Nephron (organoid): Measurements from ENCODE around the gene CCDC85C.

ENCODE experiments used
- H3K27ac Mint-ChIP-seq, 3 experiments: 2 replicates each; pipeline ENCODE4 v1.8.0; 2020; ENCODE audit warnings: mixed read lengths in 3 of 3, mild to moderate bottlenecking in 2 of 3, moderate library complexity in 1 of 3
- H3K27me3 Mint-ChIP-seq: 2 replicates; pipeline ENCODE4 v1.8.0; 2021; ENCODE audit warnings: low read depth, mild to moderate bottlenecking, moderate library complexity, mixed read lengths
- H3K36me3 Mint-ChIP-seq: 2 replicates; pipeline ENCODE4 v1.8.0; 2020; ENCODE audit warnings: low read depth, mixed read lengths
- H3K4me1 Mint-ChIP-seq: 2 replicates; pipeline ENCODE4 v1.8.0; 2020; ENCODE audit warnings: mixed read lengths
- H3K4me3 Mint-ChIP-seq, 3 experiments: 2 replicates each; pipeline ENCODE4 v1.8.0; 2020; ENCODE audit warnings: mild to moderate bottlenecking in 3 of 3, mixed read lengths in 3 of 3, moderate library complexity in 2 of 3
- H3K9me3 Mint-ChIP-seq: 2 replicates; pipeline ENCODE4 v1.8.0; 2020; ENCODE audit warnings: mixed read lengths
- CTCF ChIP-seq, 3 experiments: fragments of 200-600 bp; sonication (generic); IDR thresholded peaks; one replicate each; pipeline ENCODE4 v1.5.0; 2021; ENCODE audit warnings: antibody characterized with exemption in 3 of 3; ENCODE audit not compliant: unreplicated experiment in 3 of 3

The CCDC85C gene

GRCh38 chr14:99589031-99589441 lies 15.0 kb downstream of the CCDC85C start:
- peaks cover 6% of the 10 kb centered on the region for H3K27me3 Mint-ChIP-seq
- TF ChIP-seq CTCF (IDR thresholded peaks at IDR 0.05; ENCODE audit: unreplicated experiment in 3 of 3) = no peak
- peak overlapping the region in 1 of 3 experiments; percentile 18 for H3K4me3 Mint-ChIP-seq
- H3K27ac Mint-ChIP-seq = no peak overlapping the region
- no peaks in the 10 kb centered on the region for H3K36me3 Mint-ChIP-seq
- H3K9me3 Mint-ChIP-seq = no peaks in the 10 kb centered on the region
- H3K4me1 Mint-ChIP-seq = peaks cover 32% of the 10 kb centered on the region

GRCh38 chr14:99587460-99588278 lies 16.3 kb downstream of the CCDC85C start:
- no peak overlapping the region for H3K27ac Mint-ChIP-seq
- H3K36me3 Mint-ChIP-seq = no peaks in the 10 kb centered on the region
- no peak for TF ChIP-seq CTCF (IDR thresholded peaks at IDR 0.05; ENCODE audit: unreplicated experiment in 3 of 3)
- H3K4me3 Mint-ChIP-seq = no peak overlapping the region
- peaks cover 6% of the 10 kb centered on the region for H3K27me3 Mint-ChIP-seq
- H3K4me1 Mint-ChIP-seq = peaks cover 31% of the 10 kb centered on the region
- no peaks in the 10 kb centered on the region for H3K9me3 Mint-ChIP-seq

- no peaks in the 10 kb centered on the region for H3K36me3 Mint-ChIP-seq
- no peaks in the 10 kb centered on the region for H3K27me3 Mint-ChIP-seq
- H3K4me3 Mint-ChIP-seq = no peak overlapping the region
- H3K27ac Mint-ChIP-seq = no peak overlapping the region
- TF ChIP-seq CTCF (IDR thresholded peaks at IDR 0.05; ENCODE audit: unreplicated experiment in 3 of 3) = no peak
- no peaks in the 10 kb centered on the region for H3K9me3 Mint-ChIP-seq
- H3K4me1 Mint-ChIP-seq = peaks cover 23% of the 10 kb centered on the region
Measured at GRCh38 chr14:99586761-99587459, 17.1 kb downstream of the CCDC85C start.

- Mint-ChIP-seq H3K9me3 (no peaks in the 10 kb centered on the region), H3K27me3 (no peaks in the 10 kb centered on the region), H3K27ac (no peak overlapping the region), H3K4me3 (no peak overlapping the region), H3K36me3 (no peaks in the 10 kb centered on the region), H3K4me1 (peaks cover 22% of the 10 kb centered on the region)
- no peak for TF ChIP-seq CTCF (IDR thresholded peaks at IDR 0.05; ENCODE audit: unreplicated experiment in 3 of 3)
Measured at GRCh38 chr14:99586054-99586760, 17.8 kb downstream of the CCDC85C start.

GRCh38 chr14:99584823-99585222 lies 19.2 kb downstream of the CCDC85C start:
- H3K27me3 Mint-ChIP-seq = peaks cover 4% of the 10 kb centered on the region
- no peaks in the 10 kb centered on the region for H3K36me3 Mint-ChIP-seq
- no peak overlapping the region for H3K4me3 Mint-ChIP-seq
- peaks cover 22% of the 10 kb centered on the region for H3K4me1 Mint-ChIP-seq
- H3K27ac Mint-ChIP-seq = no peak overlapping the region
- H3K9me3 Mint-ChIP-seq = no peaks in the 10 kb centered on the region
- TF ChIP-seq CTCF (IDR thresholded peaks at IDR 0.05; ENCODE audit: unreplicated experiment in 3 of 3) = no peak
